Mesendoderm (in vitro differentiated cells): ENCODE data around the gene STPG1.

Experiments used
- DNase-seq: peaks from one replicate; pipeline ENCODE4 v3.0.0; 2013
- H2AK5ac ChIP-seq: 2 replicates; pipeline ENCODE4 v1.6.1; 2013; ENCODE audit warnings: low read length, inconsistent platforms
- H2BK120ac ChIP-seq: 2 replicates; pipeline ENCODE4 v1.6.1; 2013; ENCODE audit warnings: low read depth, mild to moderate bottlenecking, low read length, moderate library complexity, mixed read lengths
- H2BK15ac ChIP-seq: replicated peaks from 2 replicates; pipeline ENCODE4 v1.6.1; 2013; ENCODE audit warnings: low read depth, mild to moderate bottlenecking, moderate library complexity
- H2BK5ac ChIP-seq: 2 replicates; pipeline ENCODE4 v1.6.1; 2013; ENCODE audit warnings: low read length, inconsistent platforms
- H3K18ac ChIP-seq: 2 replicates; pipeline ENCODE4 v1.6.1; 2013; ENCODE audit warnings: mild to moderate bottlenecking, low read length, mixed read lengths
- H3K23ac ChIP-seq: one replicate; pipeline ENCODE4 v1.6.1; 2013; ENCODE audit warnings: low read length
- H3K27ac ChIP-seq: 2 replicates; pipeline ENCODE4 v1.5.1; 2013; ENCODE audit warnings: low read depth, mild to moderate bottlenecking, inconsistent platforms, low read length, moderate library complexity
- H3K27me3 ChIP-seq: 2 replicates; pipeline ENCODE4 v1.6.1; 2013; ENCODE audit warnings: low read length, control low read depth, mild to moderate bottlenecking, inconsistent platforms; ENCODE audit not compliant: insufficient read depth, poor library complexity
- H3K36me3 ChIP-seq: 2 replicates; pipeline ENCODE4 v1.6.1; 2013; ENCODE audit warnings: low read length, inconsistent platforms; ENCODE audit not compliant: control insufficient read depth, insufficient read depth
- H3K4ac ChIP-seq: one replicate; pipeline ENCODE4 v1.6.1; 2013; ENCODE audit warnings: low read depth, mild to moderate bottlenecking, low read length, moderate library complexity
- H3K4me1 ChIP-seq: 2 replicates; pipeline ENCODE4 v1.6.1; 2013; ENCODE audit warnings: low read depth, low read length, inconsistent platforms; ENCODE audit not compliant: control insufficient read depth
- H3K4me2 ChIP-seq: 2 replicates; pipeline ENCODE4 v1.6.1; 2013; ENCODE audit warnings: low read length
- H3K4me3 ChIP-seq: 2 replicates; pipeline ENCODE4 v1.5.1; 2013; ENCODE audit warnings: mild to moderate bottlenecking, low read length
- H3K56ac ChIP-seq: one replicate; pipeline ENCODE4 v1.6.1; 2013; ENCODE audit warnings: low read length
- H3K79me1 ChIP-seq: 2 replicates; pipeline ENCODE4 v1.6.1; 2013; ENCODE audit warnings: low read length, inconsistent platforms
- H3K79me2 ChIP-seq: 2 replicates; pipeline ENCODE4 v1.6.1; 2013; ENCODE audit warnings: mild to moderate bottlenecking, low read length; ENCODE audit not compliant: control insufficient read depth, insufficient read depth
- H3K9ac ChIP-seq: 2 replicates; pipeline ENCODE4 v1.6.1; 2013; ENCODE audit warnings: low read length, inconsistent platforms
- H4K5ac ChIP-seq: one replicate; pipeline ENCODE4 v1.6.1; 2013; ENCODE audit warnings: low read length
- H4K8ac ChIP-seq: one replicate; pipeline ENCODE4 v1.6.1; 2013; ENCODE audit warnings: low read depth, mild to moderate bottlenecking, control low read depth, low read length, moderate library complexity
- WGBS: extraction: QIAGEN DNeasy Blood & Tissue Kit; methylation state at CpG from one replicate; pipeline ENCODE4 v1.1.7; 2013; ENCODE audit warnings: low lambda C conversion rate, missing lambda C conversion rate; ENCODE audit not compliant: insufficient coverage; ENCODE audit errors: extremely low coverage; 5-methylcytosine and 5-hydroxymethylcytosine counted together

STPG1 gene

DNA sequence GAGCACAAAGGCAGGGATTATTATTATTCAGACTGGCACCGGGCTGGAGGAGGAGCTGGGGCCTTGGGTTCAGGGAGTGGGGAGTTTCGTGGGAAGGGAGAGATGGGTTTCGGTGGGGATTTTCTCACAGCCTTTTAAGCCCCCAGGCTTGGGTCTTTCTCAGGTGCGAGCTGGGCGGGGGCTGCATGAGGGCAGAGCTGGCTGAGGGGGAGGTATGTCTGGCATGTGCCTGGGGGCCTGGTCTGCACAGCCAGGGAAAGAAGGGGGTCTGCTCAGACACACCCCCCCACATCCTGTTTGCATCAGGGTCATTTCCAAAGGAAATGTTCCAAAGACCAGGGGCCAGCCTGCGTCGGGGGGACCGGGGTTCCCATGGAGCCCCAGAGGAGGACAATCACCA lies 72.8 kb downstream of the STPG1 start:
- DNase-seq, result peak; percentile 59
- H2BK5ac ChIP-seq, result no peak overlapping the region
- no peaks in the 10 kb centered on the region for H3K27me3 ChIP-seq
- H2AK5ac ChIP-seq, result no peak overlapping the region
- no peak overlapping the region for H3K4me3 ChIP-seq
- H3K18ac ChIP-seq, result peak overlapping the region; percentile 7
- no peak overlapping the region for H4K8ac ChIP-seq
- peak overlapping the region; percentile 78 for H3K56ac ChIP-seq
- WGBS, result no CpG with 5 or more reads among the region's 8 CpGs
- H3K79me1 ChIP-seq, result no peaks in the 10 kb centered on the region
- H2BK15ac ChIP-seq, result no peak overlapping the region
- no peak overlapping the region for H3K4me2 ChIP-seq
- H3K4me1 ChIP-seq, result peaks cover 6% of the 10 kb centered on the region
- H3K36me3 ChIP-seq, result no peaks in the 10 kb centered on the region
- H4K5ac ChIP-seq, result no peak overlapping the region
- H3K79me2 ChIP-seq, result no peaks in the 10 kb centered on the region
- H3K27ac ChIP-seq, result no peak overlapping the region
- no peak overlapping the region for H3K9ac ChIP-seq
- no peak overlapping the region for H2BK120ac ChIP-seq
- H3K23ac ChIP-seq, result no peak overlapping the region
- no peak overlapping the region for H3K4ac ChIP-seq

- H4K8ac ChIP-seq, result no peak overlapping the region
- no peaks in the 10 kb centered on the region for H3K27me3 ChIP-seq
- H2AK5ac ChIP-seq, result no peak overlapping the region
- no peaks in the 10 kb centered on the region for H3K79me1 ChIP-seq
- no peak overlapping the region for H3K4me2 ChIP-seq
- H2BK120ac ChIP-seq, result no peak overlapping the region
- no peak overlapping the region for H3K4me3 ChIP-seq
- no peak for DNase-seq
- H3K4me1 ChIP-seq, result peaks cover 6% of the 10 kb centered on the region
- H3K56ac ChIP-seq, result peak overlapping the region; percentile 78
- no peak overlapping the region for H3K23ac ChIP-seq
- no peak overlapping the region for H2BK15ac ChIP-seq
- no peak overlapping the region for H3K9ac ChIP-seq
- H3K36me3 ChIP-seq, result no peaks in the 10 kb centered on the region
- H4K5ac ChIP-seq, result no peak overlapping the region
- H3K4ac ChIP-seq, result no peak overlapping the region
- no peak overlapping the region for H2BK5ac ChIP-seq
- no peak overlapping the region for H3K18ac ChIP-seq
- no peaks in the 10 kb centered on the region for H3K79me2 ChIP-seq
- no CpG with 5 or more reads among the region's 8 CpGs for WGBS
- H3K27ac ChIP-seq, result no peak overlapping the region
These were observed 73.6 kb downstream of the STPG1 start for GRCh38 chr1:24339996-24340395.

DNA sequence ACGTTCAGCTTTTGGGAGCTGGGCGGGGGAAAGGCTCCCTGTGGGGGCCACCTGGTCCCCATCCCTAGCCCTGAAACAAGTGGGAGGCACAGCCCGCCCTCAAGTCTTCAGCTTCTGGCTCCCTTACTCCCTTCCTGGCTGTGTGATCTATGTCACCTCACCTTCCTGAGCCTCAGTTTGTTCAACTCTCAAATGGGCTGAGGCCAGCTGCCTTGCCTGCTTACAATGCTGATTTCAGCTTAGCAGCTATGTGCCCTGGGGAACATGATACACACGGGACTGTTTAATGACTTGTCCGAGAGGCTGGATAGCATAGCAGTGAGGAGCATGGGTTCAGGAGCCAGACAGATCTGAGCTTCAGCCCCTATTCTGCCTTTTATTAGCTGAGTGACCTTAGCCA lies 75.1 kb downstream of the STPG1 start:
- no peaks in the 10 kb centered on the region for H3K27me3 ChIP-seq
- H4K8ac ChIP-seq, result no peak overlapping the region
- no peak overlapping the region for H4K5ac ChIP-seq
- H2BK120ac ChIP-seq, result no peak overlapping the region
- peak overlapping the region; percentile 17 for H3K56ac ChIP-seq
- no peak for DNase-seq
- H3K4ac ChIP-seq, result no peak overlapping the region
- H3K79me2 ChIP-seq, result no peaks in the 10 kb centered on the region
- peaks cover 6% of the 10 kb centered on the region for H3K4me1 ChIP-seq
- no peak overlapping the region for H3K9ac ChIP-seq
- H2BK15ac ChIP-seq, result no peak overlapping the region
- H3K23ac ChIP-seq, result no peak overlapping the region
- no peak overlapping the region for H3K18ac ChIP-seq
- H3K79me1 ChIP-seq, result no peaks in the 10 kb centered on the region
- H3K4me2 ChIP-seq, result no peak overlapping the region
- H2BK5ac ChIP-seq, result no peak overlapping the region
- no peak overlapping the region for H2AK5ac ChIP-seq
- H3K27ac ChIP-seq, result no peak overlapping the region
- H3K4me3 ChIP-seq, result no peak overlapping the region
- no CpG with 5 or more reads among the region's 5 CpGs for WGBS
- H3K36me3 ChIP-seq, result no peaks in the 10 kb centered on the region

DNA sequence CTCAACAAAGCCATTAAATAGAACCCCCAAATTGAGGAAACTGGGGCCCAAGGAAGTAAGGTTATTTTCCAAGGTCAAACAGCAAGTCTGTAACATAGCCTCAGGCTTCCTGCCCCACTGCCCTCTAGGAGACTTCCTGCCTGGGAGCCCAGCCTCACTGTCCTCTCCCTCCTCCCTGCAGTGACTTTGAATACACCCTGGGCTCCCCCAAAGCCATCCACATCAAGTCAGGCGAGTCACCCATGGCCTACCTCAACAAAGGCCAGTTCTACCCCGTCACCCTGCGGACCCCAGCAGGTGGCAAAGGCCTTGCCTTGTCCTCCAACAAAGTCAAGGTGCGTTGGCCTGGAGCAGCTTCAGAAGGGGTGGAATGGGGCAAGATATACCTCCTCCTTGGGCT lies 76.1 kb downstream of the STPG1 start:
- Histone ChIP-seq H3K36me3 (no peaks in the 10 kb centered on the region), H3K27ac (no peak overlapping the region), H3K4me1 (peaks cover 6% of the 10 kb centered on the region), H4K8ac (no peak overlapping the region), H2AK5ac (peak overlapping the region; percentile 2), H3K79me1 (no peaks in the 10 kb centered on the region), H2BK5ac (peak overlapping the region; percentile 0), H3K18ac (no peak overlapping the region), H3K4me3 (no peak overlapping the region), H3K4me2 (no peak overlapping the region), H4K5ac (no peak overlapping the region), H3K4ac (no peak overlapping the region), H2BK120ac (no peak overlapping the region), H3K79me2 (no peaks in the 10 kb centered on the region), H3K56ac (no peak overlapping the region), H3K27me3 (no peaks in the 10 kb centered on the region), H2BK15ac (no peak overlapping the region), H3K23ac (no peak overlapping the region), H3K9ac (no peak overlapping the region)
- whole genome bisulfite sequencing, result no CpG with 5 or more reads among the region's 4 CpGs
- DNase-seq, result no peak

DNA sequence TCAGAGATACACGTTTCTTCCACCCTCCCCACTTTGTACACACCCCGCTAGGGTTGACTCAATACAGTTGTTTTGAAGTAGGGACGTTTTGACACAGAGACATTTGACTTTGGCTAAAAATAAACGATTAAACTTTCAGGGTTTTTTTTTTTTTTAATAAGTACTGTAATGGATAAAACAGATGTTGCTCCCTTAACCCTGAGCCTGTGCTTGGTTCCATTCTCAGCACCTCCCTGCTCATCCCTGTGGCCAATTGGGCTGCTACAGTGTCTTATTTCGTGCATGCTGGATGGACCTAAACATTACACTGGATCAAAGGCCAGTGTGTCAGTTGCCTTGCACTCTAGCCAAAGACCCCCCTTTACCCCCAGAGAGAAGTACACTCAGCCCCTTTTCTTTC lies 77.5 kb downstream of the STPG1 start:
- WGBS, result no CpG with 5 or more reads among the region's 5 CpGs
- H3K79me2 ChIP-seq, result no peaks in the 10 kb centered on the region
- H3K9ac ChIP-seq, result no peak overlapping the region

DNA sequence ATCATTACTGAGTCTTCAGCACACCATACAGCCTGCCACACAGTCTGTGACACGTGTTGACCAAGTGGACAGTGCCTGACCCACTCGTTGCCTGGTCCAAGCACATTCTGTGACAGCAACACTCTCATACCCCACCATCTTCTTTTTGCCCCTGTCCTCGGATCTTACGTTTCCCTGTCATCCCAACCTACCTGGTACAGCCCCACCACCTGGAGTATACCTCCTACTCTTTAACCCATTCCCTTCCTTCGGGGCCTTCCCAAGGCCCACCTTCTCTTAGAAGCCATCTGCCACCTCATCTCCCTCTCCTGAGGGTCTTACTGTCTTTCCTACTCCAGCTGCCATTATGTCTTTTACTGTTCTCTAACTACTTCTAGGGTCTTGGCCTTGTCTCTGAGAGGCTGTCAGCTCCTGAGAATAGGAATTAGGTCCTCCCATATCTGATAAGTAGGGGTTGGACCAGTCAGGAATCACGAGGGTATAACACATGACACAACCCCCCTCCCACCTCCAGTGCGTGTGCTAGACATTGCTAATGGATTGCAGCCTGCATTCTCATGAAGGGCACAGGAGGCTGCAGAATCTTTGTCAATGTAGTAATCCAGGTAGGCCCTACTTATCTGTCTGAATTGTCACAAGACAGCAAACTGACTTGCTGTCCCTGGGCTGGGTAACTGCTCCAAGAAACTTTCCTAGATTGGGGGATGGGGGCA lies 81.5 kb downstream of the STPG1 start:
- Histone ChIP-seq H2BK15ac (no peak overlapping the region), H3K36me3 (no peaks in the 10 kb centered on the region), H2BK120ac (no peak overlapping the region), H4K8ac (no peak overlapping the region), H3K18ac (no peak overlapping the region), H3K56ac (no peak overlapping the region), H3K4ac (no peak overlapping the region), H3K4me1 (peaks cover 1% of the 10 kb centered on the region), H3K9ac (no peak overlapping the region), H3K79me1 (no peaks in the 10 kb centered on the region), H2BK5ac (no peak overlapping the region), H3K27me3 (no peaks in the 10 kb centered on the region), H4K5ac (no peak overlapping the region), H2AK5ac (no peak overlapping the region), H3K79me2 (no peaks in the 10 kb centered on the region), H3K27ac (no peak overlapping the region), H3K4me3 (no peak overlapping the region), H3K4me2 (no peak overlapping the region), H3K23ac (no peak overlapping the region)
- peak; percentile 69 for DNase-seq
- no CpG with 5 or more reads among the region's 7 CpGs for WGBS

More for the DNA sequence above, 77.5 kb downstream of the STPG1 start:
- Histone ChIP-seq H2BK5ac (no peak overlapping the region), H3K27ac (no peak overlapping the region), H3K36me3 (no peaks in the 10 kb centered on the region), H3K23ac (no peak overlapping the region), H3K4me2 (no peak overlapping the region), H4K8ac (no peak overlapping the region), H2BK15ac (no peak overlapping the region), H2AK5ac (no peak overlapping the region), H3K27me3 (no peaks in the 10 kb centered on the region), H4K5ac (no peak overlapping the region), H3K18ac (no peak overlapping the region), H3K4me3 (no peak overlapping the region), H3K4me1 (peaks cover 6% of the 10 kb centered on the region), H2BK120ac (no peak overlapping the region), H3K4ac (no peak overlapping the region), H3K56ac (no peak overlapping the region), H3K79me1 (no peaks in the 10 kb centered on the region)
- DNase-seq, result no peak
